ENCODE data around the gene INAVA.
A peak's percentile ranks its signal among the peaks of the same experiment; 100 is the strongest.

Gene INAVA

DNA sequence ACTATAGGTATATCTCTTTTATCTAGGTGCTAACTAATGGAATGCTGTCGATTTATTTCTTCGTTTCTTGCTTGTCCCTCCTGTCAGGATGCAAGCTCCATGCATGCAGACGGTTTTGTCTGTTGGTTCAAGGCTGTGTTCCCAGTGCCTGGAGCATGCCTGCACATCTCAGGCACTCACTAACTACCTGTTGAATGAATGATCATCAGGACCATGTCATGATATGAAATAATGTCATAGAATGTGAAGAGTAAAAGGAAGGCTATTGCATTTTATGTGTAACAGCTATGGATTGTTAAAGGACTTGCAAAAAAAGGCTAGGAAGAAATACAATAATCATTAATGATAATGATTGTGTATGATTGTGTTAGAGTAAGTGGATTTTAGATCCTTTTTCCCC lies 17.7 kb upstream of the INAVA start:
- DNase-seq (ENCODE audit: low read depth in 3 of 3): no peak

DNA sequence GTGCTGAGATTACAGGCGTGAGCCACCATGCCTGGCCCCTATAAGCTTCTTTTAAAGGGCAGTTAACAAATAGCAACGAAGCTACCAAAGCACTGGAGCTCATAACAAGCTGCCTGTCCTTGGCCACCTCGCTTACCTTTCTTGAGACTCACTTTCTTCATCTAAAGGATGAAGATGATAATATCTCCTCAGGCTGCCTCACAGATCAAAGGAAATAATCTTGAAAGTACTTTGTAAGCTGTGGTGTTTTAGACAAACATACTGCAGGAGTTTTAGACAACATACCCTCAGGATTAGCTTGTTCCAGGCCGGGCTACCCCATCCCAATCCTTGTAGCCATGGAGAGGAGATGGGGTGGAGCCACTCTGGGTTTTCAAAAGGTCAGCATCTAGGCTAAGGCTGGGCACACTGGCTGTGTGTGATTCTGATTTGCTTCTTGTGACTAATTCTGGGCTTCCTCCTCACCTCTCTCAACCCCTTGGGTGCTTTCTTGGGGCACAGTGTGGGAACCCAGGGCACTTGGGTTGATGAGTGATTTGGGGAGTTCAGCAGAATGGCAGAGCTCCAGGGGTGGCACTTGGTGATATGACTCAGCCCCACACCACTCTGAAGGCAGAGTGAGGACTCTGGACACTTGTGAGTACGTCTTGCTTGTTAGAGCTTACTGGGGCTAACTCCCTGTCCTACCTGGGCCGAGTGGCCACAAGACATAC lies 16.7 kb upstream of the INAVA start:
- DNase-seq (ENCODE audit: low read depth in 3 of 3): peak in 2 of 3 donors; percentile 31 to 63

DNA sequence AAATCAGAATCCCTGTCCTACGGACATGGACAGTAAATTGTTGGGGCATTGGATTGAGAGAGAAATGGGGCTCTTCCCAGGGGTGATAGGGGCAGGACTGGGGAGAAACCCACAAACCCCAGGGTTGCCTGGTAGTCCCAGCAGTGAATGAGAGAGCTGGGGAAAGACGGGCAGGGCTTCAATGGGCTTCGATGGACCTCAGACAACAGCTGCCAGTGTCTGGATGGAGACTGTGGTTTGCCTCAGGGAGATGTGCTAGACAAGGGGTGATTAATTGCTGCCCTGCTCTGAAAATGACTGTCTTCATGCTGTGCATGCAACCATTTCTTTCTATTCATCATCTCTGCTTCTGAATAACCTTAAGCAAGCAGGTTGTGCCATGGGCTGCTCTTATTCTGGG lies 14.5 kb upstream of the INAVA start:
- peak in 1 of 3 donors; percentile 44 for DNase-seq (ENCODE audit: low read depth in 3 of 3)

DNA sequence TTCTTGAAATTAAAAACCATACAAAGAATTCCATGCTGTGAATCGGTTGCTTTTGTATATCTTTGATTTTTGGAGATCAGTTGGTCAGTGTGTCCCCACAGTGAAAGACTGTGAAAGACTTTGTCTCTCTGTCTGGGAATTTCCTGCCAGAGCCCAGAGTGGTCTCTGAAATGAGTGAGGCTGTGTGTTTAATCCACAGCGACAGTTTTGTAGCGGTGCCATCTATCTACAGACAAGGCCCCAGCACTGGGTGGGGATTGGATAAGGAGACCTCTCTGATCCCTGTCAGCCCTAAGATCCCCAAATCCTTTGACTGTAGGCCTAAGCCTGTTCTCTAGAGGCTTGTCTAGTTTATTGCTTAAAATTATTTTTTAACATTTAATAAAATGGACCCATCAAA lies 11.6 kb upstream of the INAVA start:
- no peak for DNase-seq (ENCODE audit: low read depth in 3 of 3)

DNA sequence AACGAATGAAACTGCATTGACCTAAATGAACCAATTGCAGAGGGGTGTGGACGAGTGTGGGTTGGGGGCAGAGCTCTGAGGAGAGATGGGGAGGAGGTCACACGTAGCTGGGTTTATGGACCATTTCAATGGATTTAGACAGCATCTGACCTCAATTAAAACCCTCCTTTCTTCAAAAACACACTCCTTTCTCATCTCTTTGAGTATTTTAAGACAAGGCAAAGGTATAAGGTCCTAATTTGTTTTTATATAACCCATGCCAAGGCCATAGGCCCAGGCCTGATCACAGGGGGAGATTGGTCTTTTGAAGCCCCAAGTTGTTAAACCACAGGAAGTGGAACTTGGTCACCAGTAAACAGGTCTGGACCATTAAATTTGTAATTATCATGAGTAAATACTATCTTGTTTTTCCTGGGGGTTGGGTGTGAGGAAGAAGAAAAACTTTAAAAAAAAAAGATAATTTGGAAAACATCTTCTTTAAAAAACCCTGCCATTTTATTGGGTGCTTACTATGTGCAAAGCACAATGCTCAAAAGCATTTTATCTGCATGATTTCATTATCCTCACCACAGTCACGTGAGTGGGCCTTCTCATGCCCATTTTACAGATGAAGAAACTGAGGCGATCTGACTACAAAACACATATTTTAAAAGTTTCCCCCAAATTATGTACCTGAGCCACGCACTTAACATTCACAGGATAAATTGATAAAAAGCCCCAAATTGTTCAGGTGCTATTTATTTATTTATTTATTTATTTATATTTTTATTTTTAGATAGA lies 8.9 kb upstream of the INAVA start:
- no peak for DNase-seq (ENCODE audit: low read depth in 3 of 3)

DNA sequence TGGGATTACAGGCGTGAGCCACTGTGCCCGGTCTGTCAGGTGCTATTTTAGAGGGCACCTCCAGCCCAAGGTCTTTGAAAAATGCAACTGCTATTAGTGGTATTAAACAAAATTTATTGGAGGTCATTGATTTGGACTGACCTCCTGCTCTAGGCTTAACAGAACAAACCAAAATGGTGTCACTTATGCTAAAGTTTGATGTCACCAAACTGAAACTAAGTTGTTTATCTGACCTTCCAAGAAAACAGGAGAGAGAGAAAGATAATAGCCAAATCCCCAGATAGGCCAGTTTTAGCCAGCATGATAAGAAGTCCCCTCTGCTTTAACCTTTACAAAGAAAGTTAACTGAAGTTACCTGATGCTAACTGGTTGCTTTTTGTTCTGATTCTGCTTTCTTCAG lies 8.1 kb upstream of the INAVA start:
- no peak for DNase-seq (ENCODE audit: low read depth in 3 of 3)

DNA sequence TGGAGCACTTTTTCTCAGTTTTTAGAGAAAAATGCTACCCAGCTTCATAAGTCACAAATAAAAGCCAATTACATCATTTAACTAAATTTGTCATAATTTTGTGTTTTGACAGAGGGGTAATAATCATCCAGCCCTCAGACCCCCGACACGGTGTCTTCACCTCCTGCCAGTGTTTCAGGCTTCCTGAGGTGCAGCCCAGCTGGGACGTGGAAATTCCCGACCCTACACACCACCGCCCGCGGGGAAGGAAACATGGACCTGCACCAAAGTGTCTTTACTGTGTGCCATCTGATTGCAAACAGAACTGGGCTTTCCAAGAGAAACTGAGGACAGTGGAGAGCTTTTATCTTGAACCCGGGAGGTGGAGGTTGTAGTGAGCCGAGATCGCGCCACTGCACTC lies 7.7 kb upstream of the INAVA start:
- DNase-seq (ENCODE audit: low read depth in 3 of 3): no peak

DNA sequence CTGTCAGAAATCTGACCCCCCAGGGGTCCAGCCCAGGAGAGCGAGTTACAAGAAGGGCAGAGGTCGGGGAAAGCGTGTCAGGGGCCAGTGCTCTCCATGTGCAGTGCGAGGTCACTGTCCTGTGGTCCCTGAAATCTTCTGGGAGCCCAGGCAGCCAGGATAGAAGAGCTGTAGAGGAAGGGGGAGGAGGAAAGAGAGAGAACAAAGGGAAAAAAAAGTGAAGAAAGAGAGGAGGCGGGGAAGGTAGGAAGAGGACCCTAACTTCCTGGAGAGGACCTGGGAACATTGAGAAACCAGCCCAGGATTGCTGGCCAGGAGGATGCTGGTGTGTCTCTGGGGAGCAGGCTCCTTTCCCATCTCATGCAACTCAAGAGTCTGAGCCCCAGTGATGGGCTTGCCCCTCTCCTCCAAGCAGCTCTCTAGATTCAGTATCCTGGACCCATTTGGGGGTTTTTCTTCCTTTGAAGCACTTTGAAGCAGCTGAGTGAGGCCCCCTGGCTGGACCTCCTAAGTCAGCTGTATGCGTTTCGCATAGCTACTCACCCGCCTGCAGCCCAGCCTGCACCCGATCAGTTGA lies 6.8 kb upstream of the INAVA start:
- no peak for DNase-seq (ENCODE audit: low read depth in 3 of 3)

DNA sequence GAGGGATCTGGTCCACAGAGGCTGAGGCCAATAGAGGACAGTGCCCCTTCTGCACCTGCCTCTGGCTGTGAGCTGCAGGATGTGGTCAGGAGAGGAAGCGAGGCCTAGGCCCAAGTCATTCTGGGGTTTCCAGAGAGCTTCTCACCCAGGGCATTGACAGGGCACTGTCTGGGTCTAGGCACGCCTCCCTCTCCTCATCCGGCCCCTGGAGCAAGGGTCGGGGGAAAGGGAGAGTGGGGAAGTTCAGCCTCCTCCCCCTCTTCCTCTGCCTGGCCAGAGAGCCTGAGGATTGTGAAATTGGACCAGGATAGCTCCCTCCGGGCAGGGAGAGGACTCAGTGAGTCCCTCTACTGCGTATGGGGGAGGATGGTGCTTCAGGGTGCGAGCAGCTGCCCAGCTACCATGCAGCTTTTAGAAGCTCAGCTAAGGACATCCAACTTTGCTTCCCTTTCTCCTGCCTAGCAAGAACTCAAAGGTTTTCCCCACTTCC lies 6.3 kb upstream of the INAVA start:
- DNase-seq (ENCODE audit: low read depth in 3 of 3): peak in 2 of 3 donors; percentile 26 to 47

DNA sequence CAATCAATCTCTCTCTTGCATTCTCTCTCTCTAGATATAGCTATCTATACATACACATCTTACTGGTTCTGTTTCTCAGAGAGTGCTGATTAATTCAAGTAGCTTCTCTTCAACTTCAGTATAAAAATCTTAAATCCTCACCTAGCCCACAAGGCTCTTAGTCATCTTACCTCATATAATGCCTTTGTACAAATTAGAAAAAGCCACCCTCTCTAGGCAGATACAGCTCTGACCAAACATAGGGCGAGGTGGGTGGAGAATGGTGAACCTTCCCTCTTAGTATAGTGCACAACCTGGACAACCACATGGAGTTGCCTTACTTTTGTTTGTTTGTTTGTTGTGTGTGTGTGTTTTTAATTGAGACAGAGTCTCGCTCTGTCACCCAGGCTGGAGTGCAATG lies 5.1 kb upstream of the INAVA start:
- DNase-seq (ENCODE audit: low read depth in 3 of 3): no peak

DNA sequence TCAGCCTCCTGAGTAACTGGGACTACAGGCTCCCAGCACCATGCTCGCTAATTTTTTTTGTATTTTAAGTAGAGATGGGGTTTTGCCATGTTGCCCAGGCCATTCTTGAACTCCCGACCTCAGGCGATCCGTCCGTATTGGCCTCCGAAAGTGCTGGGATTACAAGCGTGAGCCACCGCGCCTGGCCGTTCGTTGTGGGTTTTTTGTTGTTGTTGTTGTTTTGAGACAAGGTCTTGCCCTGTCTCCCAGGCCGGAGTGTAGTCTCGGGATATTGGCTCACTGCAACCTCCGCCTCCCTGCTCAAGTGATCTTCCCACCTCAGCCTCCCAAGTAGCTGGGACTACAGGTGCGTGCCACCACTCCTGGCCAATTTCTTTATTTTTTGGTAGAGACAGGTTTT lies 4.7 kb upstream of the INAVA start:
- DNase-seq (ENCODE audit: low read depth in 3 of 3): no peak

DNA sequence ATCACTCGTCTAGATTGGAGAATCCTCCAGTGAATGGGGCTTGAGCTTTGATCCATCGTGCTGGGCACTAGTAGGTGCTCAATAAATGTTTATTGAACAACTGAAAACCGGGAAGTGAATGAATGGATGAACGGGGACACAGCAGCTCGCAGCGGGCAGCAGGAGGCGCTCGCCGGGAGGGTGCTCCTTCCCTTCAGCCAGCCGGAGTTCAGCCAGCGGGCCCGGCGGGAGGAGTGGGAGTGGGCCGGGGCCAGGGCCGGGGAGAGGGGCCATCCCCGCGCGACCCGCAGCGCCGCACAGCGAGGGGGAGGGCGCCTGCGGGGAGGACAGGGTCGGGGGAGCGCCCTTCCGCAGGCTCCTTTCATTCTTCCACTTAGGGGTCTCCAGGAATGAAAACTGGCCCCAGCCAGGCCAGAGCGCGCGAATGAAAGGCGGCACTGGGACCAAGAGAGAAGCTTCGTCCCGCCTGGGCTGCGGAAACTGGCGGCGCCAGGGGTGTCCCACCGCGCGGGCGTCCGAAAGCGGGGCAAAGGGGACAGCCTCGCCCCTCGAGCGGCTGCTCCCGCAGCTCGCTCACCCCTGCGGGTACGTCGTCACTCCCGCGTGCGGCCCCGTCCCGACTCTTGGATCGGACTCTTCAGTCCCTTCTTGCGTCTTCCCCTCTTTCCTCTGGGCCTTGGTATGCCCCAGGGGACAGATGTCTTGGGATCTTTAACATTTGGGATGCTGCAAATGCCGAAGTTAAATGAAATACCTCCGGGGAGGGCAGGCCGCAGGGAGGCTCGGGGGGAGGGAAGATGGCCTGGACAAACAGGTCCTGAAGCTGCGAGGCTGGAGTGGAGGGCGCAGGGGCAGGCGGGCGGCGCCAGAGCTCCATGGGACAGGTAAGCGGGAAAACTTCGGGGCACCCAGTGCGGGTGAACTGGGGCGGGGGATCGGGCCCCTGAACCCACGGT lies 3.6 kb upstream of the INAVA start:
- DNase-seq (ENCODE audit: low read depth in 3 of 3): no peak

DNA sequence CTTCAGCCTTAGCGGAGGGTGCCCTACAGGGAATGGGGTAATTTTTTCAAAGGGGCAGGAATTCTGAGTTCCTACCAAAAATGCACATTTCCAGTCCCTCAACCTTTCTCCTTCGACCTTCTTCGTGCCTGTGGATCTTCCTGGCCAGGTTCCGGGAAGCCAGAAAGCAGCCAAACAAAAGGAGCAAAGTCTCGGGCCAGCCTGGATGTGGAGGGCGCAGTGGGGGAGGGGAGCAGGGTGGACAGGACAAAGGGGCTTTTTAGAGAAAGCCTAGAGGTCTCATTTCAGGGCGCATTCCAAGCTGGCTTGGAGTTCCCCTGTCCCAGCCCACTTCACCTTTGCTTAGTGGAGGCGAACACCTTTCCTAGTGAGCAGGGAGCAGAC lies 2.9 kb upstream of the INAVA start:
- no peak for DNase-seq (ENCODE audit: low read depth in 3 of 3)

DNA sequence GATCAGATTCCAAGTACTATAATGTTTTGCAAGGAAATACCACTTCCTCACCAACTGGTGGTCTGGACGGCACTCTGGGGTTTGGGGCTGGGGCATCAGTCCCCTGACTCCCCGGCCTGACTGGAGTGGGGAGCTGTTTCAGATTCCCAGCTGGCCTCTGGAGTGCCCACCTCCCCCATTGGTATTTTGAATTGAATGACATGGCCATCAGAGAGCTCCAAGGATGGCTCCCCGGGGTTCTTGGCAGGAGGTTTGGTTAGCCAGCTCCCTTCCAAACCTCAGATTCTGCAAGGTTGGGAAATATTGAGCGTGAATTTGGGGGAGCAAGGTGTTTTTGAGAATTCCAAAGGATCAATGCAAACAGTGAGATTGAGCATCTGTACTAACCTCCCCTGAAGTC lies 2.2 kb upstream of the INAVA start:
- no peak for DNase-seq (ENCODE audit: low read depth in 3 of 3)

DNA sequence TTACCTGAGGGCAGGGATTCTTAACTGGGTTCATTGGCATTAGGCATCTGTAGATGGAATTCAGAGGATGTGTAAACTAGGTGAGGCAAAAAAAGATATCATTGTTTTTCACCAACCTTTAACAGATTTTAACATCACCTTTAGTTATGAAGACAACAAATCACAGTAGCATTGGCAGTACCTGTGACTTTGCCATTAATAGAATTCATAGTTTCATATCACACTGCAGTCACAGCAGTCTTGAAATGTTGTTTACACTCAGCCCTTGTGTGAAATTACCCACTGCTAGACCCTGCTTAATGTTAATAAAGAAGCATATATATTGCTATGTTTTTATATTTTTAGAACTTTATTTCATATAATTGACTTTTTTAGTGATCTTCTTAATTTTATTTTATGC lies 1.7 kb upstream of the INAVA start:
- DNase-seq (ENCODE audit: low read depth in 3 of 3): no peak

DNA sequence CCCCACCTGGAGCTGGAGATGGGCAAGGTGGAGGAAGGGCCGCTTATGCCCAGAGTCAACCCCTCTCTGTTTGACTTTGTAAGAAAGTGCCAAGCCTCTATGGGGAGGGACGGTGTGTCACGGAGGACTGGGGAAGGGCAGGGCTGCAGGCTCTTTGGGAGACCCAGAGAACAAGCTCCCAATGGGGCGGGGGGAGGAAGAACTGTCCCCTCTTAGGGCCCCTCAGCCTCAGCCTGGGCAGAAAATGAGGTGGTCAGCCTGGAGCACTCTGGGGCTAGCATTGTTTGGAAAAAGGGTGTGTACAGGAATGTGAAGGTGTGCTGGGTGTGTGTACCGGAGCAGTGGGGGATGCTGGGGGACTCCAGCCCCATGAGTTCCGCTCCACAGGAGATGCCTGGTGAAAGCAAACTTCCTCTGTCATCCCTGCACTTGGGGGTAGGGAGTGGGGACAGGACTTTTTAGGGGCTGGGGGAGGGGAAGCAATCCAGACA lies 1.2 kb upstream of the INAVA start:
- DNase-seq (ENCODE audit: low read depth in 3 of 3): no peak

DNA sequence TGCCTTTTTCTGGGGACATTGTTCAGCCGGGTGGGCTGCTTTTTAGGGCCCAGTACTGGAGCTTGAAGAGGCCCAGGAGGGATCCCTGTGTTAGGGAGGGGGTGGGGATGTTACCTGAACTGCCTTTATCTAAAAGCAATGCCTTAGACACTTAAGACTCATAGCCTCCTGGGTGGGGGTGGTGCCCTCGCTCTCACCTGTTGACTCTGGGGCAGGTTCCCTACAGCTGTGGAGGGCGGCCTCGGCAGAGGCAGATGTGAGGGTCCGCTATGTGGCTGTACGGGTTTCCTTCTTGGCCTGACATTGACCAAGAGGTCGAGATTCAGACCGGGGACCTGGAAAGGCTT lies 716 bp downstream of the INAVA start:
- DNase-seq (ENCODE audit: low read depth in 3 of 3): no peak

DNA sequence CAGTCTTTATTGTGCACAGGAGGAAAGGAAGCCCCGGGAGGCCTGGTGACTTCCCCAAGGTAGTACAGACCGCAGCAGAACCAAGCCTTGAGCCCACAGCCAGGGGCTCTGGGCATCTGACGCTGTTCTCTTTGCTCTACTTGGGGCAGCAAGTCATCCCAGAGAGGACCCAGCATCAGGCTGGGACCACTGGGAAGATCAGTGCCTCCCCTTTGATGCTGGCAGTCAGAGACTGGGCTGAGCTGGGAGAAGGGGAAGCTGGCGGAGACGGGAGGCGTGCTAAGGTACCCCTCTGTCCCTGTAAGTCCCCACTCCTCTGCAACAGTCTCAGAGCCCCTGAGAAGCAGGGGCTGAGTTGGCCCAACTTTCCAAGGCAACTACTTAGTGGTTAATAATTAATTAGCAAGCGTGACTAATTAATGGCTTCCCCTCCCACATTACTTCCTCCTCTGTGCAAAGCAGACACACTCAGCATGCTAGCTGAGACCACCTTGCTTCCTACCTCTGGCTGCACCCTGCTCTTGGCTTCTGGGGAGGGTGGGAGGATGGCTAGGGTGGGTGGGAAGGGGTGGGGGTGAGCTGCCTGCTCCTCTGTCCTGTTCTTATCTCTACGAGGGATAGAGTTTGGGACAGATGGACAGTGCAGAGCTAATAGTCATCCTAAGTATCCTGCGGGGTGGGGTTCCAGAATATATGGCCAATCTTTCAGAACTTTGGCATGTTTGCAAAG lies 1.3 kb downstream of the INAVA start:
- DNase-seq (ENCODE audit: low read depth in 3 of 3): no peak

DNA sequence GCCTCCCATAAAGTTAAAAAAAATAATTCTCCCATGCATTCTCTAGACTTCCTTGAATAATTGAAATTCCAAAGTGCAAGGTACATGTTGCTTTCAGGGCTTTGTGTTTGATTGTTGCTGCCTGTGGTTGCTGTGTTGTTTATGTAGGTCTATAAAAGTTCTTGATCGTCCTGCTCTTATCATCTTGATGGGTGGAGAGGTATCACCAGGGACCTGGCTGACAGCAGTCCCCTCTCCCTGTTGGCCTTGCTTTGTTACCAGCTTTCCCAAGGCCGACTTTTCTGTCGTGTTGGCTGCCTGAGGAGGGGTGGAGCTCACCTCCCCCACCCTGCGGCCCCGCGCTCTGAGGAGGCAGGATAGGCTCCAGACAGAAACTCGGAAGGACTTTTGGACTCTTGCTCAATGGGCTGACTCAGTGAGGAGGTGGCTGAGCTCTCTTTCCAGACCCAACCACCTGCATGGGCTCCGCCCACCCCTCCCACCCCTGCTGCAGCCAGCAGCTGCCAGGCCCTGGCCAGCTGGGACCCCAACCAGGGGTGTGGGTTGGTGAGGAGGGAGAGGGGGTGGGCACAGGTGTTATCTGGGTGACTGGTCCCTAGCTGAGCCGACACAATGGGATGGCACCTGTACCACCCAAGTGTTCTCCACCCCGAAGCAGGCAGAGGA lies 2.0 kb downstream of the INAVA start:
- DNase-seq (ENCODE audit: low read depth in 3 of 3): no peak

DNA sequence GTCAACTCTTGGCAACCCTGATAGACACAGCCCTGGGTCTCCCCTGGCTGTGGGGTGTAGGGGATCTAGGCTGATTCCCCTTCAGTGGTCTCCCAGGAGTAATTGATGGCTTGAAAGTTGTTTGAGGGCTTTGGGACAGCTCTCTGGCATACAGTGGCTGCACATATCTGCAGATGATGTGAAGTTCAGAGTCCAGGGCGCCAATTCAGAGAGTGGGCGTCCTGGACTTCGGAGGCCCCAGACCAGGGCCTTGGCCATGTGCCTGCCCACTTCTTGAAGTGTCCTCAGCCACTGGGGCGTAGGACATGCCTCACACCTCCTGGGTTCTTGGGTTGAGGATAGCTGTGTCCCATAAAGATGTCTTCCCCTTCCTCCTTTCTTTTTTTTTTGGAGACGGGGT lies 2.6 kb downstream of the INAVA start:
- DNase-seq (ENCODE audit: low read depth in 3 of 3): no peak

DNA sequence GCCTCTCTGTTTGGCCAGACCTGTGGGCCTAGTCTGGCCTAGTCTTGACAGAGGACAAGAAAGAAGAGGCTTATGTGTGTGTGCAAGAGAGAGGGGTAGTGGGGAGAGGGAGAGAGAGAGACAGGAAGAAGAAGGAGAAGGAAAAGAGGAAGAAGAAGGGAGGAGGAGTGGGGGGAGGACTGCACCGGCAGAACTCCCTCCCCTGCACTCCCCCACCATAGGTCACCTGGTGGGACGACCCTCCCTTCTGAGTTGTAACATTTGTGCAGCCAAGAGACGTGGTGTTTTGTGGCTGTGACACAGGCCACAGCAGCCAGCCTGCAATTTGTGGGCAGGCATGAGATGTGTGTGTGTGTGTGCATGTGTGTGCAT lies 4.3 kb downstream of the INAVA start:
- no peak for DNase-seq (ENCODE audit: low read depth in 3 of 3)

All from stimulated activated CD4-positive, alpha-beta T cell treated with anti-CD3 and anti-CD28 coated beads, TNF-alpha, amount 100 ng/mL, for 48 hours (primary cell).